Measurements from ENCODE around the gene ADGRD2.
"Not testable (repeated sequence)": the region's sequence is repeated elsewhere in the genome, so short reads cannot be mapped to it uniquely, and the experiment has no call there.

Gene ADGRD2, protein sequence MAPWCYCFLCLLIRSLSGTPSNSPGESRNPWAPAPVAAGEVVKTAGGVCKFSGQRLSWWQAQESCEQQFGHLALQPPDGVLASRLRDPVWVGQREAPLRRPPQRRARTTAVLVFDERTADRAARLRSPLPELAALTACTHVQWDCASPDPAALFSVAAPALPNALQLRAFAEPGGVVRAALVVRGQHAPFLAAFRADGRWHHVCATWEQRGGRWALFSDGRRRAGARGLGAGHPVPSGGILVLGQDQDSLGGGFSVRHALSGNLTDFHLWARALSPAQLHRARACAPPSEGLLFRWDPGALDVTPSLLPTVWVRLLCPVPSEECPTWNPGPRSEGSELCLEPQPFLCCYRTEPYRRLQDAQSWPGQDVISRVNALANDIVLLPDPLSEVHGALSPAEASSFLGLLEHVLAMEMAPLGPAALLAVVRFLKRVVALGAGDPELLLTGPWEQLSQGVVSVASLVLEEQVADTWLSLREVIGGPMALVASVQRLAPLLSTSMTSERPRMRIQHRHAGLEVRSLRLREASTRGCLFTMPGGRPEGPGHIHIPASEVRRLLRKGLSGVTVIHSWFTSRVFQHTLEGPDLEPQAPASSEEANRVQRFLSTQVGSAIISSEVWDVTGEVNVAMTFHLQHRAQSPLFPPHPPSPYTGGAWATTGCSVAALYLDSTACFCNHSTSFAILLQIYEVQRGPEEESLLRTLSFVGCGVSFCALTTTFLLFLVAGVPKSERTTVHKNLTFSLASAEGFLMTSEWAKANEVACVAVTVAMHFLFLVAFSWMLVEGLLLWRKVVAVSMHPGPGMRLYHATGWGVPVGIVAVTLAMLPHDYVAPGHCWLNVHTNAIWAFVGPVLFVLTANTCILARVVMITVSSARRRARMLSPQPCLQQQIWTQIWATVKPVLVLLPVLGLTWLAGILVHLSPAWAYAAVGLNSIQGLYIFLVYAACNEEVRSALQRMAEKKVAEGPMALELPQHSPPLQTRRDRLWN

DNA sequence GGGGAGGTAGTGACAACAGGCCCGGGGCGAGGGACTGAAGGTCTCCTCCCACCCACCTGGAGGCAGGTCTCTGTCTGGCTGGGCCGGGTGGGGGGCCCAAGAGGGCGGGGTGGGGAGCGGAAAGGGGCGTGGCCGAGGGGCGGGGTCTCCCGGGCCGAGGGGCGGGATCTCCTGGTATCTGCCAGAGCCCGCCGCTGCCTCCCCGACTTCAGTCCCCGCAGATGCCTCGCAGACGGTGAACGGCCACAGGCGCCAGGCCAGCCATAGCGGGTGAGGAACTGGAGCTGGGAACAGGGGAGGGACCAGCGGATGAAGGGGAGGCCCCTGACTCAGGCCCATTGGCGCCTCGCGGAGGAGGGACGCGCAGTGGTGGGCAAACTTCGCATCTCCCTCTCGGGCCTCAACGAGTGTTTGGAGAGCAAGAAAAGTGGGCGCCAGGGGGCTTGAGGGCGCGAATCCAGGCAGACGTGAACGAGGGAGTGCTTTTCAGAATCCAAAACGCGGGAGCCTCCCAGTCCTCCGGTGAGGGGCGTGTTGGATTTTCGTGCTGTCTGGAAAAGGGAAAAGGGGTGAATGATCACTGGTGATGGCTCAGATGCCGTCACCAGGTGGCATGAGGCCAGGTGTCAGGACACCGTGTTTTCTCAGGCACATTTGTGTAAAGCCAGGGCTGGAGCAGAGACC is at the start of gene ADGRD2:
TSS of gene ADGRD2 (plus strand) at position 211 of the 684 bp plus-strand sequence. CDS start 1,216 bp downstream, outside the sequence.
- DNase-seq (ENCODE audit: low spot score) = no peak

DNA sequence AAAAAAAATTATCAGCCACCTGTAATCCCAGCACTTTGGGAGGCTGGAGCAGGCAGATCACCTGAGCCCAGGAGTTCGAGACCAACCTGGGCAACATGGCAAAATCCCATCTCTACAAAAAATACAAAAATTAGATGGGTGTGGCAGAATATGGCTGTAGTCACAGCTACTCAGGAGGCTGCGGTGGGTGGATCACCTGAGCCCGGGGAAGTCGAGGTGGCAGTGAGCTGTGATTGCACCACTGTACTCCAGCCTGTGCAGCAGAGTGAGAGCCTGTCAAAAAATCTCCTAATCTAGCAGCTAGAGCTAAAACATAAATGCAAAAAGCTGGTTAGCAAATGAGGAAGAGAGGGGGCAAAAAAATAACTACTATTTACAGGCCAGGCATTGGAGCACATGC is 47.0 kb upstream of the ADGRD2 start:
- no peak for DNase-seq (ENCODE audit: low spot score)

- DNase-seq (ENCODE audit: low spot score) = no peak
Observed at GRCh38 chr9:124409410-124409809, 40.8 kb upstream of the ADGRD2 start.

DNA sequence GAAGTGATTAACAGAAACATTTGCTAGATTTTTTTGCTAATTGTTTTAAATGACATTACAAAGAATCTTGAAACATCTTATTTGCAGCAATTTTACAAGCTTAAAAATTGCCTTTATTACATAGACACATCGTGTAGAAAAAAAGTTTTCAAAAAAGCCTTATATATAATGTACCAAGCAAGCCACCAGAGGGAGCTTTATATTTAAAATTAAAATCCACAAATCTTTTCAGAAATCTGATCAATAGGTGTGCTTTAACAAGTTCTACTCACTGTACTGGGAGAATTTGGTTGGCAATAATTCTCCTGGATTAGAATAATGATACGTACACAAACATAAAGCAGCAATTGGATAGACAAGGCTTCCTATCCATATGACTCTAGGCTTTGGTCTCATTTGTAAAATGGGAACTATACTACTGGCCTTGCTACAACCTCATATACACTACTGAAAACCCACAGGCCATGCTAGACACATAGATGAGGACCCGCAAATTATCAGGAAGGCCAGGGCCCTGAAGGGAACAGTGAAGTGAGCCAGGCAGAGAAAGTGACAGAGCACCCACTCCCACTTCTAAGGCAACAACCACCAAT is 39.8 kb upstream of the ADGRD2 start:
- no peak for DNase-seq (ENCODE audit: low spot score)

- no peak for DNase-seq (ENCODE audit: low spot score)
Observed at GRCh38 chr9:124411514-124412227, 38.6 kb upstream of the ADGRD2 start.

- DNase-seq (ENCODE audit: low spot score) = no peak
Observed at GRCh38 chr9:124412228-124412575, 38.0 kb upstream of the ADGRD2 start.

DNA sequence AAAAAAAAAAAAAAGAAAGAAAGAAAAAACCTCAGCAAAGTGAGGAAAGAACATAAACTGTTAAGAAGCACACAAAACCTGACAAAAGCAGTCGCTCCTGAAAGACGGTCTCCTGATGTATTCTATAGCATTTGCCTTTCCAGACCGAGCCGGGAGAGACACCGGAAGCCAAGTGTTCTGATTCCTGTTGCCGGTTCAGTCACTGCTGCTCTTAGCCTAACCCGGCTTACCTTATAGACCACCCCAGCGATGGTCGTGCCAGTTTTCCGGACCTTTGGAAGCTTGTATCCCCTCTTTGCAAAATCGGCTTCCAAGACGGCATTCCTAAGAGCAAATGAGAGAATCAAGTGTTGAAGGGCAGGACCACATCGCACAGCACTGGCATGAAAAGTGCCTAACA is 35.6 kb upstream of the ADGRD2 start:
- DNase-seq (ENCODE audit: low spot score) = no peak

- DNase-seq (ENCODE audit: low spot score) = peak; percentile 97
Observed at GRCh38 chr9:124415102-124415851, 35.0 kb upstream of the ADGRD2 start, which contains the start of gene PSMB7. PSMB7 (minus strand) TSS chr9:124415442; CDS start chr9:124415425, 17 bp downstream.

DNA sequence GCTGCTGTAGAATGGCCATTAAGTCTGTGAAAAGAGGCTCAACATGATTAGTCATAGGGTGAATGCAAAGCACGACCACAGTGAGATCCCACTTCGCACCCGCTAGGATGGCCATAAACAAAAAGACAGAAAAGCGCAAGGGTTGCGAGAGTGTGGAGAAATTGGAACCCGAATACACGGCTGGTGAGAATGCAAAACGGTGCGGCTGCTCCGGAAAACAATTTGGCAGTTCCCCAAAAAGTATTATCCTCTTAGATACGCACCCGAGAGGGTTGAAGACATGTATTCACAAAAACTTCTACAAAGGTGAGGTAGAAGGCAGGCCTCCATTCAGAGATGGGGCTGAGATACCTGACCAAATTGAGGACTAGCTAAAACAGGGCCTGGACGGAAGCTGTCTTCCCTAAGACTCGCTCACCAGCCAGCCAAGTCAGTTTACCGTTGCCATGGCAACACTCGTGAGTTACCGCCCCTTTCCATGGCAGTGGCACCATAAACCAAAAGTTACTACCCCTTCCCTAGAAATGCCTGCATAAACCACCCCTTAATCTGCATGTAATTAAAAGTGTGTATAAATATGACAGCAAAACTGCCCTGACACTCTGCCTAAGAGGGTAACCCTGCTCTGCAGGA is 34.3 kb upstream of the ADGRD2 start:
- no peak for DNase-seq (ENCODE audit: low spot score)

DNA sequence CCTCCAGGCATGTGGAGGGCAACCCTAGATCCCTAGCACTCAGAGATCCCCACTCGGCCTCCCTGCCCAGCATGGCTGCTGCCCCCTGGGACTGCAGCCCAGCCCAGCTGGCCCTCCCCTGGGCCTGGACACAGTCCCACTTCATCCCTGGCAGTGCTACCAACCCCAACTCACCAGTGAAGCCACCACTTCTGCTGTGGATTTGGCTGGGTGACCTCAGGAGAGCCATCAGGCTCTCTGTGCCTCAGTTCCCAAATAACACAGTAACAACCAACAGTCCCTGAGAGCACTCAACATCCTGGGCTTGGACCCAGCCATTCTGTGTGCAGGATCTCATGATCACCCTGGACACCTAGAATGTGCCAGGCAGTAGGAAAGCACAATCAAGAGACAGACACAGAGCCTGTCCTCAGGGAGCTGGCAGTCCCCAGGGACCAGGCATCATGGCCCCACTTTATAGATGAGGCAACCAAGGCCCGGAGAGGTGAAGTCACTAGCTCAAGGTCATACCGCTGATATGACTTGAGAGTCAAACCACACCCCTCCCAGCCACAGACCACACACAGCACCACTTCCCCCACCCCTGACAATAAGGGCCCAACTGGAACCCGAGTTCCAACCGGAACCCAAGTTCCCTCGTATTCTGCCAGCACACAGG is 30.3 kb upstream of the ADGRD2 start:
- DNase-seq (ENCODE audit: low spot score) = no peak

DNA sequence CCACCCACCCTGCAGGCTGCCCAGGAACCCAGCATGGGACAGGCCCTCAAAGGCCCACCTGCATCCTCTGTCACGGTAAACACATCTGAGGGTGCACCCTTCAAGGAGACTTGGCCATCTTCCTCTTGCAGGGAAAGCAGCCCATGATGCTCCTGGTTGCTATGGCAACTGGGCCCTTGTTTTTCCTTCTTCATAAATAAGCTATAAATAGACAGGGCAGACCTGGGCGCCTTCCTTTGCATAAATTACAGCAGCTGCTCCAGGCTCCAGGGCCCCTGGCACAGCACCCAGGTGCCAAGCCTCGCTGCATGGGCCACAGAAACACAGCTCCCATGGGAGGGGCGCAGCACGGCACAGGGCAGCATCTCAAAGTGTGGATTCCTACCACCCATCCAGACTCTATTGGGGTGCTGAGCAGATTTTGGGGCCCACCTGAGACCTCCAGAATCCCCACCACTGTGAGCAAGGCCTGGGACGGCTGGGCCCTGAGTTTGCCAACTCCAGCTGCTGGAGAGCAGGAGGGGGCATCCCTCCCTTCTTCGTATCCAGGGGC is 29.2 kb upstream of the ADGRD2 start:
- DNase-seq (ENCODE audit: low spot score) = no peak

DNA sequence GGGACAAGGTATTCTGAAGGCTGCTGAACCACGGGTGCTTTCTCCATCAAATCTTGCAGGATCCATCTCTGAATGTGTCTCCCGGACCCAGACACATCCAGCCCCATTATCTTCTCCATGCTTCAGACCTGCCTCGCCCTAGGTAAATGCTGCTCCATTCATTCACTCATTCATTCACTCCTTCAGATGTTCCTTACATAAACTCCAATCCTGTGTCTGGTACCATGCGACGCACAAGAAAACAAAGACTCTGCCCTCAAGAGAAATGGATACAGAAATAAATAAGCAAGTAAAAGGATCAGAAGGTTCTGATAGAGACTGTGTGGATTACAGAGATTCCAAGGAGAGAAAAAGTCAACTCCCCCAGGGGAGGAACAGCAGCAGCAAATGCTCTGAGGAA is 27.1 kb upstream of the ADGRD2 start:
- DNase-seq (ENCODE audit: low spot score) = no peak

GRCh38 chr9:124423591-124423990 is 26.7 kb upstream of the ADGRD2 start:
- DNase-seq (ENCODE audit: low spot score) = no peak

GRCh38 chr9:124425733-124426132 is 24.5 kb upstream of the ADGRD2 start:
- DNase-seq (ENCODE audit: low spot score) = not testable (repeated sequence)

DNA sequence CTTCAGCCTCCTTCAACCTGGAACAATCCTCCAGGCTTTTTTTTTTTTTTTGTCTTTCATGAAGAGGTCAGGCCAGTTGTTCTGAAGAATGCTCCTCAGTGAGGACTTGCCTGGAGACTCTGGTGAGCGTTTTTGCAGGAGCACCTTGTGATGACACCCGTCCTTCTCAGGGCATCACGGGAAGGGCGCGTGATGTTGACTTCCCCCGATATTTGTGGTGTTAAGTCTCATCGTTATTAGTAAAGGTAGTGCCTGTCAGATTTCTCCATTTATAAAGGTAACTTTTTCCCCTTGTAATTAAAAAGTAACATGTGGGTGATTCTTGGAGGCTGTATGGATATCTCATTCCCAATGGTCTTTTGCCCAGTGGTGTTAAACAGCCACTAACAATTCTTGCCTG is 23.9 kb upstream of the ADGRD2 start:
- DNase-seq (ENCODE audit: low spot score) = no peak

GRCh38 chr9:124427281-124427680 is 23.0 kb upstream of the ADGRD2 start:
- DNase-seq (ENCODE audit: low spot score) = no peak

GRCh38 chr9:124428751-124429529 is 21.3 kb upstream of the ADGRD2 start:
- DNase-seq (ENCODE audit: low spot score) = no peak

DNA sequence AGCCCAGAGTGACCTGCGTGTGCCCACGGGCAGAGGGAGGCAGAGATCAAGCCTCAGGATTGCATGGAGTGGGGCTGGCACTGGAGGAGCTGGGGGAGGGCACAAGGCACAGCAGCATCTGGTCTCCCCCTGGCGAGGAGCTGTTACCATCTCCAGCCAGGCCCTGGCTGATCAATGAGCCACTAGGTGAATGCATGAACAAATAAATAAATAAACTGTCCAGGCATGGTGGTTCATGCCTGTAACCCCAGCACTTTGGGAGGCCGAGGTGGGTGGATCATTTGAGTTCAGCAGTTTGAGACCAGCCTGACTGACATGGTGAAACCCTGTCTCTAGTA is 20.8 kb upstream of the ADGRD2 start:
- no peak for DNase-seq (ENCODE audit: low spot score)
